Spleen (tissue), 11 donors: ENCODE results near the gene P2RY11. TPM values are rescaled to one million over a fixed set of nuclear protein-coding genes. Genes with fewer than 3 reads are reported as not detected.

Source experiments
- DNase-seq: peaks from one replicate; pipeline ENCODE4 v3.0.0-alpha.2; 2020
- H3K27ac ChIP-seq, 8 donors: fragments of 200-600 bp; sonication (generic) in 7 of 8; 1 replicate in 4 of 8; 2 replicates in 4 of 8; pipeline versions ENCODE4 v1.5.0 to v1.8.0; 2016 to 2021; ENCODE audit warnings: inconsistent platforms in 4 of 8, mild to moderate bottlenecking in 4 of 8, moderate library complexity in 1 of 8
- H3K27me3 ChIP-seq, 7 donors: fragments of 200-600 bp; sonication (generic) in 6 of 7; replicated peaks in 1 of 7; 1 replicate in 4 of 7; 2 replicates in 3 of 7; pipeline versions ENCODE4 v1.5.0 to v1.8.0; 2016 to 2021; ENCODE audit warnings: inconsistent platforms in 3 of 7, mild to moderate bottlenecking in 1 of 7
- H3K36me3 ChIP-seq, 6 donors: fragments of 200-600 bp; sonication (generic) in 5 of 6; 1 replicate in 4 of 6; 2 replicates in 2 of 6; pipeline versions ENCODE4 v1.5.0 to v1.8.0; 2016 to 2021; ENCODE audit warnings: inconsistent platforms in 2 of 6
- H3K4me1 ChIP-seq, 6 donors: fragments of 200-600 bp; sonication (generic) in 5 of 6; 1 replicate in 3 of 6; 2 replicates in 3 of 6; pipeline versions ENCODE4 v1.5.0 to v1.8.0; 2016 to 2021; ENCODE audit warnings: inconsistent platforms in 3 of 6
- H3K4me3 ChIP-seq, 8 donors: fragments of 200-600 bp; sonication (generic) in 7 of 8; 1 replicate in 4 of 8; 2 replicates in 4 of 8; pipeline versions ENCODE4 v1.5.0 to v1.8.0; 2016 to 2021; ENCODE audit warnings: inconsistent platforms in 4 of 8, mild to moderate bottlenecking in 4 of 8, moderate library complexity in 2 of 8
- H3K9me3 ChIP-seq, 8 donors: fragments of 200-600 bp; sonication (generic) in 7 of 8; 1 replicate in 4 of 8; 2 replicates in 4 of 8; pipeline versions ENCODE4 v1.5.0 to v1.8.0; 2016 to 2021; ENCODE audit warnings: inconsistent platforms in 4 of 8
- CTCF ChIP-seq, 11 experiments: fragments of 200-600 bp in 7 of 11; fragments of 450-650 bp in 4 of 11; sonication (generic) in 4 of 11; IDR thresholded peaks in 8 of 11; conservative IDR thresholded peaks in 3 of 11; 1 replicate in 7 of 11; 2 replicates in 4 of 11; pipeline versions ENCODE4 v1.4.0 to v1.8.0; 2016 to 2021; ENCODE audit warnings: antibody characterized with exemption in 11 of 11, inconsistent platforms in 4 of 11, mild to moderate bottlenecking in 1 of 11
- POLR2A ChIP-seq, 3 donors: fragments of 450-650 bp; IDR thresholded peaks; one replicate each; pipeline ENCODE4 v1.5.1; 2017; ENCODE audit warnings: antibody characterized with exemption in 3 of 3, mild to moderate bottlenecking in 1 of 3
- POLR2AphosphoS5 ChIP-seq, 3 donors: sonication (generic); formaldehyde crosslinking; IDR thresholded peaks; one replicate each; pipeline ENCODE4 v1.5.1; 2017; ENCODE audit warnings: antibody characterized with exemption in 3 of 3
- WGBS, 5 donors: extraction: QIAGEN DNeasy Blood & Tissue Kit in 3 of 5; methylation state at CpG; one replicate each; pipeline versions ENCODE4 v1.1.5 to v1.1.7; 2013 to 2018; 5-methylcytosine and 5-hydroxymethylcytosine counted together
- intact Hi-C: fragments of 100-400 bp; cut with DNase I; formaldehyde crosslinking; loops from one replicate; pipeline ENCODE4 v1.15.0; 2023; ENCODE audit warnings: low total_unique reads
- polyA plus RNA-seq, 3 donors: library from polyadenylated mRNA; stranded (reverse); fragments of 200-250 nt; gene quantifications; one replicate each; pipeline ENCODE4 v1.2.1, GENCODE V29; 2013
- total RNA-seq, 7 donors: library from RNA; depleted of rRNA in 3 of 7; stranded (reverse); fragments of >200 nt in 3 of 7; fragmentation: NEBNext Ultra II Directional in 4 of 7; extraction: Animal tissue kit (Norgen Biotek cat#: 25700) in 4 of 7; gene quantifications; one replicate each; pipeline versions ENCODE4 v1.1.0 to v1.2.1, GENCODE V29; 2016 to 2021
- donor health status: healthy with polysubstance abuse.
- donor health status: DM: no; HTN: no; CAD: no; lungs with moderate emphysema.
- donor health status: DM: no; HTN: no; CAD: no.
- donor health status: Bipolar disorder and iron deficiency.
- donor health status: healthy.
- donor health status: DM: no; HTN: no; CAD: no.
- donor health status: DM: yes; HTN: yes; CAD: no.

The P2RY11 gene
- total and polyA plus RNA-seq, 10 donors: 7.9 to 24.2 (median 16.9) TPM

- DNase-seq: no peak
- H3K4me3 ChIP-seq: no peak overlapping the region
- peaks cover 0 to 30% (median 0%) of the 10 kb centered on the region in 6 donors for H3K4me1 ChIP-seq
- intact Hi-C loops: no loop called here
- no peaks in the 10 kb centered on the region for H3K27me3 ChIP-seq
- peaks cover 0 to 100% (median 94%) of the 10 kb centered on the region in 6 donors for H3K36me3 ChIP-seq
- H3K9me3 ChIP-seq: no peaks in the 10 kb centered on the region
- no peak overlapping the region for H3K27ac ChIP-seq
- TF ChIP-seq POLR2AphosphoS5 (IDR thresholded peaks at IDR 0.05): no peak
- TF ChIP-seq CTCF (IDR thresholded peaks at IDR 0.05 in 8 of 11, conservative IDR thresholded peaks at IDR 0.05 in 3 of 11): no peak
- TF ChIP-seq POLR2A (IDR thresholded peaks at IDR 0.05): no peak
- WGBS, 5 donors: 97 to 99% (median 98%) methylated on average over 12 to 14 of the region's 14 CpGs
Observed at GRCh38 chr19:10146142-10146541, 34.6 kb downstream of the P2RY11 start.

- no peaks in the 10 kb centered on the region for H3K27me3 ChIP-seq
- 95 to 98% (median 97%) methylated on average over 12 of the region's 12 CpGs for WGBS, 5 donors
- DNase-seq: no peak
- H3K4me3 ChIP-seq: no peak overlapping the region
- H3K9me3 ChIP-seq: no peaks in the 10 kb centered on the region
- H3K27ac ChIP-seq: no peak overlapping the region
- TF ChIP-seq POLR2A (IDR thresholded peaks at IDR 0.05): no peak
- TF ChIP-seq POLR2AphosphoS5 (IDR thresholded peaks at IDR 0.05): no peak
- no peak for TF ChIP-seq CTCF (IDR thresholded peaks at IDR 0.05 in 8 of 11, conservative IDR thresholded peaks at IDR 0.05 in 3 of 11)
- peaks cover 0 to 100% (median 92%) of the 10 kb centered on the region in 6 donors for H3K36me3 ChIP-seq
- H3K4me1 ChIP-seq: peaks cover 0 to 1% (median 0%) of the 10 kb centered on the region in 6 donors
- intact Hi-C loops: no loop called here
Observed at GRCh38 chr19:10149427-10149826, 37.9 kb downstream of the P2RY11 start.

- H3K27ac ChIP-seq: no peak overlapping the region
- no peaks in the 10 kb centered on the region for H3K9me3 ChIP-seq
- 93 to 96% (median 94%) methylated on average over 5 of the region's 5 CpGs for WGBS, 5 donors
- no peak overlapping the region for H3K4me3 ChIP-seq
- H3K27me3 ChIP-seq: no peaks in the 10 kb centered on the region
- H3K36me3 ChIP-seq: peaks cover 0 to 100% (median 92%) of the 10 kb centered on the region in 6 donors
- TF ChIP-seq CTCF (IDR thresholded peaks at IDR 0.05 in 8 of 11, conservative IDR thresholded peaks at IDR 0.05 in 3 of 11) (no peak), POLR2A (IDR thresholded peaks at IDR 0.05) (no peak), POLR2AphosphoS5 (IDR thresholded peaks at IDR 0.05) (no peak)
- intact Hi-C loops: no loop called here
- no peak for DNase-seq
- H3K4me1 ChIP-seq: no peaks in the 10 kb centered on the region
Observed at GRCh38 chr19:10151521-10151920, 40.0 kb downstream of the P2RY11 start.

GRCh38 chr19:10152100-10152499 lies 40.6 kb downstream of the P2RY11 start:
- no peaks in the 10 kb centered on the region for H3K27me3 ChIP-seq
- no peak for DNase-seq
- H3K36me3 ChIP-seq: peaks cover 0 to 100% (median 91%) of the 10 kb centered on the region in 6 donors
- intact Hi-C loops: no loop called here
- no peaks in the 10 kb centered on the region for H3K9me3 ChIP-seq
- TF ChIP-seq POLR2A (IDR thresholded peaks at IDR 0.05): no peak
- TF ChIP-seq CTCF (IDR thresholded peaks at IDR 0.05 in 8 of 11, conservative IDR thresholded peaks at IDR 0.05 in 3 of 11): no peak
- TF ChIP-seq POLR2AphosphoS5 (IDR thresholded peaks at IDR 0.05): no peak
- no peaks in the 10 kb centered on the region for H3K4me1 ChIP-seq
- H3K4me3 ChIP-seq: no peak overlapping the region
- 91 to 97% (median 95%) methylated on average over 2 to 3 of the region's 3 CpGs for WGBS, 5 donors
- no peak overlapping the region for H3K27ac ChIP-seq
